Common myeloid progenitor, CD34-positive (primary cell): Measurements from ENCODE around the gene PPIA.
"Not testable (repeated sequence)": the region's sequence is repeated elsewhere in the genome, so short reads cannot be mapped to it uniquely, and the experiment has no call there.

Source experiments
- CTCF ChIA-PET: fragments of 350-600 bp; sonication (Branson Sonifier 250); formaldehyde crosslinking; loops from one replicate; lab custom pipeline; 2021; ENCODE audit warnings: antibody characterized with exemption; lab: Charles Lee
- POLR2A ChIA-PET: fragments of 350-600 bp; sonication (Branson Sonifier 250); formaldehyde crosslinking; loops from one replicate; lab custom pipeline; 2021; ENCODE audit warnings: antibody characterized with exemption; lab: Charles Lee
- DNase-seq, 3 donors: peaks; one replicate each; pipeline versions ENCODE4 v3.0.0 to v3.0.0-alpha.2; 2013
- H3K27ac ChIP-seq, 2 experiments: 1 replicate in 1 of 2; 2 replicates in 1 of 2; pipeline ENCODE4 v1.7.0; 2013; ENCODE audit warnings: inconsistent platforms in 2 of 2, low read length in 2 of 2, mild to moderate bottlenecking in 2 of 2, low read depth in 1 of 2, moderate library complexity in 1 of 2; ENCODE audit not compliant: severe bottlenecking in 2 of 2, insufficient read depth in 1 of 2, poor library complexity in 1 of 2
- H3K27me3 ChIP-seq, 5 experiments: replicated peaks in 2 of 5; 1 replicate in 3 of 5; 2 replicates in 2 of 5; pipeline versions ENCODE4 v1.6.1 to v1.7.0; 2013; ENCODE audit warnings: low read length in 4 of 5, mild to moderate bottlenecking in 2 of 5, moderate library complexity in 2 of 5, inconsistent platforms in 1 of 5; ENCODE audit not compliant: insufficient read depth in 5 of 5, control insufficient read depth in 4 of 5
- H3K36me3 ChIP-seq, 4 experiments: 1 replicate in 2 of 4; 2 replicates in 2 of 4; pipeline versions ENCODE4 v1.6.1 to v1.7.0; 2013; ENCODE audit warnings: low read length in 3 of 4, control low read depth in 1 of 4, mild to moderate bottlenecking in 1 of 4; ENCODE audit not compliant: control insufficient read depth in 4 of 4, insufficient read depth in 4 of 4
- H3K4me1 ChIP-seq, 4 experiments: 1 replicate in 3 of 4; 2 replicates in 1 of 4; pipeline versions ENCODE4 v1.6.1 to v1.7.1; 2013; ENCODE audit warnings: low read length in 3 of 4, mild to moderate bottlenecking in 3 of 4, control low read depth in 1 of 4, inconsistent platforms in 1 of 4, moderate library complexity in 1 of 4; ENCODE audit not compliant: control insufficient read depth in 4 of 4, insufficient read depth in 4 of 4; ENCODE audit errors: control extremely low read depth in 1 of 4
- H3K4me3 ChIP-seq, 7 experiments: 1 replicate in 4 of 7; 2 replicates in 3 of 7; pipeline versions ENCODE4 v1.5.1 to v1.7.0; 2013; ENCODE audit warnings: mild to moderate bottlenecking in 7 of 7, low read length in 6 of 7, moderate library complexity in 6 of 7, inconsistent platforms in 2 of 7, low read depth in 2 of 7, control low read depth in 1 of 7; ENCODE audit not compliant: insufficient read depth in 4 of 7, control insufficient read depth in 1 of 7; ENCODE audit errors: extremely low read depth in 1 of 7
- H3K9me3 ChIP-seq, 5 experiments: 1 replicate in 4 of 5; 2 replicates in 1 of 5; pipeline versions ENCODE4 v1.6.1 to v1.7.1; 2013; ENCODE audit warnings: low read length in 4 of 5, mild to moderate bottlenecking in 2 of 5, inconsistent platforms in 1 of 5, low read depth in 1 of 5, moderate library complexity in 1 of 5; ENCODE audit not compliant: control insufficient read depth in 4 of 5, insufficient read depth in 2 of 5; ENCODE audit errors: control extremely low read depth in 1 of 5
- WGBS: methylation state at CpG from one replicate; pipeline ENCODE4 v1.1.5; 2013; ENCODE audit not compliant: insufficient coverage; 5-methylcytosine and 5-hydroxymethylcytosine counted together

Gene PPIA

GRCh38 chr7:44803828-44804519, 7.5 kb downstream of the PPIA start:
- CTCF ChIA-PET: interaction anchor here (1.1 to 1.8 kb wide), 2 partner anchors 23 to 42 kb away, joined by 3 to 4 read pairs; no protein-coding TSS in a partner anchor
- H3K4me3 ChIP-seq, H3K9me3 ChIP-seq, DNase-seq, POLR2A ChIA-PET, H3K27ac ChIP-seq, H3K27me3 ChIP-seq: not testable (repeated sequence)
- H3K4me1 ChIP-seq: peaks cover 0 to 10% (median 5%) of the 10 kb centered on the region in 4 experiments
- H3K36me3 ChIP-seq: peaks cover 13 to 46% (median 35%) of the 10 kb centered on the region in 4 experiments
- 87% methylated on average over 4 of the region's 10 CpGs for WGBS

DNA sequence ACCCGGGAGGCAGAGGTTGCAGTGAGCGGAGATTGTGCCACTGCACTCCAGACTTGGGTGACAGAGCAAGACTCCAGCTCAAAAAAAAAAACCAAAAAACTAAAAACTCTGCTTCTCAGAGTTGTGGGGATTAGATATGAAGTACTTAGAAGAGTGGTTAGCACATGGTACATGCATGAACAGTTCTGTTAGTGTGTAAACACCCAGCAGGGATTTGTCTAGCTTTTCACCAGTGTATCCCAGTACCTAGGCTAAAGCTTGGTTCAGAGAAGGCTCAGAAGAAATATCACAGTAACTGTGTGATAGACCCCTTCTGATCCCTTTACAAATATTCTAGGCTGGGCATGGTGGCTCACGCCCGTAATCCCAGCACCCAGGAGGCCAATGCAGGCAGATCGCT, 9.5 kb downstream of the PPIA start:
- Histone ChIP-seq H3K9me3 (no peaks in the 10 kb centered on the region), H3K27me3 (no peaks in the 10 kb centered on the region), H3K4me3 (no peak overlapping the region), H3K27ac (no peak overlapping the region), H3K4me1 (no peaks in the 10 kb centered on the region), H3K36me3 (peaks cover 11 to 31% (median 21%) of the 10 kb centered on the region in 4 experiments)
- DNase-seq: no peak
- CTCF ChIA-PET: interaction anchor here (1.1 to 1.6 kb wide), 3 partner anchors 19 to 38 kb away, joined by 3 read pairs; no protein-coding TSS in a partner anchor
- WGBS: 100% methylated on average over 5 of the region's 5 CpGs
- POLR2A ChIA-PET: no interaction called here

DNA sequence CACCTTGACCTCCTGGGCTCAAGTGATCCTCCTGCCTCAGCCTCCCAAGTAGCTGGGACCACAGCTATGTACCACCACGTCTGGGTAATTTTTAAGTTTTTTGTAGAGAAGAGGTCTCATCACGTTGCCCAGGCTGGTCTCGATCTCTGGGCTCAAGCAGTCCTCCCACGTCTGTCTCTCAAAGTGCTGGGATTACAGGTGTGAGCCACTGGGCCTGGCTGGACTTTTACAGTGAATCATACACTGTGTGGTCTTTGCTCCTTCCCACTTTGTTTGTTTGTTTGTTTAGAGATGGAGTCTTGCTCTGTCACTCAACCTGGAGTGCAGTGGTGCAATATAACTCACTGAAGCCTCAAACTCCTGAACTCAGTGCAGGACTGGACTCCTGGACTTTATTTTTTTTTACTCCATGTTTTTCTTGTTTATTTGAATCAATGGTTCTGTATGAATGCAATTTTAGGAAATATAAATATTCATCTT, 12.5 kb downstream of the PPIA start:
- H3K4me1 ChIP-seq: no peaks in the 10 kb centered on the region
- CTCF ChIA-PET: interaction anchor here (2.0 kb wide), 1 partner anchor 10 kb away, joined by 5 read pairs; no protein-coding TSS in a partner anchor
- H3K9me3 ChIP-seq: no peaks in the 10 kb centered on the region
- WGBS: 100% methylated on average over 3 of the region's 4 CpGs
- H3K4me3 ChIP-seq: no peak overlapping the region
- no peaks in the 10 kb centered on the region for H3K27me3 ChIP-seq
- H3K36me3 ChIP-seq: peaks cover 0 to 5% (median 0%) of the 10 kb centered on the region in 4 experiments
- no peak overlapping the region for H3K27ac ChIP-seq
- POLR2A ChIA-PET: no interaction called here
- no peak for DNase-seq

DNA sequence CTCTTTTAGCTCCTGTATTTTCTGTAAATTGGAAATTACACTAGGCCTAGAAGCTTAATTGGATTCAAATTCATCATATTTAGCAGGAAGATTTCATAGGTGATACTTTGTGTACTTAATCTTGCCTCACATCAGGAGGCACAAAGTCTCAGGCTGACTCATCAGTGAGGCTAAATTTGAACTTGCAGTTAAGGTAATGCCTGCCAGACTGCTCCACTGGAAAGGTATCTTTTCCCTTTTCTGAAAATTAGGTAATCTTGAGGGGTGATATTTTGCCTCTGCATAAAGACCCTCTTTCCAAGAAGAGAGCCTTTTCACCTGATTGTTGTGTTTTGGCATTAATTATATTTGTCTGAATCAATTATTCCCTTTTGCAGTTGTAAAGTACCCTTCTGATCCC, 14.6 kb downstream of the PPIA start:
- no peaks in the 10 kb centered on the region for H3K27me3 ChIP-seq
- CTCF ChIA-PET: interaction anchor here (0.8 to 1.8 kb wide), 5 partner anchors 12 to 37 kb away, joined by 3 to 7 read pairs (median 4); partner anchors contain the start of gene H2AZ2
- no peaks in the 10 kb centered on the region for H3K4me1 ChIP-seq
- POLR2A ChIA-PET: no interaction called here
- no peak for DNase-seq
- no peaks in the 10 kb centered on the region for H3K9me3 ChIP-seq
- no peak overlapping the region for H3K4me3 ChIP-seq
- no peaks in the 10 kb centered on the region for H3K36me3 ChIP-seq
- no peak overlapping the region for H3K27ac ChIP-seq

DNA sequence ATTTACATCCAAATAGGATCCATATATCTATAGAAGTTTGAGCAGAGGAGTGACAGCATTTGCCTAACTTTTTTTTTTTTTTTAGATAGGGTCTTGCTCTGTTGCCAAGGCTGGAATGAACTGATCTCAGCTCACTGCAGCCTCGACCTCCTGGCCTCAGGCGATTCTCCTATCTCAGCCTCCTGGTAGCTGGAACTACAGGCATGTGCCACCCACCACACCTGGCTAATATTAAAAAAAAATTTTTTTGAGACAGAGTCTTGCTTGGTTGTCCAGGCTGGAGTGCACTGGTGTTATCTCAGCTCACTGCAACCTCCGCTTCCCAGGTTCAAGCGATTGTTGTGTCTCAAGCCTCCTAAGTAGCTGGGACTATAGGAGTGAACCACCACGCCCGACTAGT, 15.1 kb downstream of the PPIA start:
- Histone ChIP-seq H3K36me3 (no peaks in the 10 kb centered on the region), H3K4me1 (no peaks in the 10 kb centered on the region), H3K9me3 (no peaks in the 10 kb centered on the region), H3K27me3 (no peaks in the 10 kb centered on the region), H3K4me3 (no peak overlapping the region), H3K27ac (no peak overlapping the region)
- DNase-seq: no peak
- POLR2A ChIA-PET: no interaction called here
- CTCF ChIA-PET: interaction anchor here (1.2 to 1.8 kb wide), 5 partner anchors 10 to 36 kb away, joined by 3 to 7 read pairs (median 4); partner anchors contain the start of gene H2AZ2
- WGBS: 100% methylated on average over 4 of the region's 6 CpGs

GRCh38 chr7:44814919-44815318, 18.4 kb downstream of the PPIA start:
- DNase-seq: peak in 1 of 3 donors; percentile 33
- ChIA-PET POLR2A (no interaction called here), CTCF (no interaction called here)
- no peak overlapping the region for H3K27ac ChIP-seq
- 100% methylated on average over 1 of the region's 2 CpGs for WGBS
- H3K4me1 ChIP-seq: no peaks in the 10 kb centered on the region
- H3K9me3 ChIP-seq: no peaks in the 10 kb centered on the region
- no peaks in the 10 kb centered on the region for H3K27me3 ChIP-seq
- H3K36me3 ChIP-seq: no peaks in the 10 kb centered on the region
- H3K4me3 ChIP-seq: no peak overlapping the region

DNA sequence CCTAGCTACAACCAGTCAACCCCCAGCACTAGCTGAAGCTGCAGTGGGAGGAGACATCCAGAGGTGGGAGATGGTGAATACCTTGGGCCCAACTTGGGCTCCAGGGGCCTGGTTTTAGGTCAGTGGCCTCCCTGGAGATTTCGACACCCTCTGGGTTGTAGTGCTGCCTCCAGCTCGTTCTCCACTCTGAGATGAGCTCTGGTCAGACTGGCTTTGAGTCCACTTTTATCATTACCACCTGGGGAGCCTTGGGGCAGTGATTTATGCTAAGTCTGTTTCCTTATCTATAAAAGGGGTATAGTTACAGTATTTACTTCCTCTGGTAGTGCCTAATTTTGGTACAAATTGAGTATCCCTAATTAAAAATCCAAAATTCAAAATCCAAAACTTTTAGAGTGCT, 22.8 kb downstream of the PPIA start:
- Histone ChIP-seq H3K9me3 (no peaks in the 10 kb centered on the region), H3K27me3 (no peaks in the 10 kb centered on the region), H3K4me3 (no peak overlapping the region), H3K27ac (no peak overlapping the region), H3K4me1 (peaks cover 0 to 3% (median 0%) of the 10 kb centered on the region in 4 experiments), H3K36me3 (peaks cover 0 to 3% (median 0%) of the 10 kb centered on the region in 4 experiments)
- WGBS: no CpG with 5 or more reads among the region's 2 CpGs
- CTCF ChIA-PET: no interaction called here
- POLR2A ChIA-PET: interaction anchor here (0.8 kb wide), 1 partner anchor 16 kb away, joined by 3 read pairs; no protein-coding TSS in a partner anchor
- DNase-seq: no peak
